AG10803 (cell line): ENCODE results near the gene MRPS23.

ENCODE experiments used
- DNase-seq: peaks from one replicate; pipeline ENCODE4 v3.0.0; 2010; ENCODE audit warnings: low read depth
- H3K4me3 ChIP-seq: 2 replicates; pipeline ENCODE4 v1.5.1; 2011; ENCODE audit warnings: mild to moderate bottlenecking, low read length, control low read depth
- TF ChIP-seq, protein P1 (sequence below): conservative IDR thresholded peaks from 2 replicates; pipeline ENCODE4 v1.5.1; 2011; ENCODE audit warnings: mild to moderate bottlenecking, low read length, control low read depth, inconsistent platforms

Gene MRPS23

GRCh38 chr17:57806167-57806830 lies 43.5 kb downstream of the MRPS23 start:
- TF ChIP-seq, protein P1, sequence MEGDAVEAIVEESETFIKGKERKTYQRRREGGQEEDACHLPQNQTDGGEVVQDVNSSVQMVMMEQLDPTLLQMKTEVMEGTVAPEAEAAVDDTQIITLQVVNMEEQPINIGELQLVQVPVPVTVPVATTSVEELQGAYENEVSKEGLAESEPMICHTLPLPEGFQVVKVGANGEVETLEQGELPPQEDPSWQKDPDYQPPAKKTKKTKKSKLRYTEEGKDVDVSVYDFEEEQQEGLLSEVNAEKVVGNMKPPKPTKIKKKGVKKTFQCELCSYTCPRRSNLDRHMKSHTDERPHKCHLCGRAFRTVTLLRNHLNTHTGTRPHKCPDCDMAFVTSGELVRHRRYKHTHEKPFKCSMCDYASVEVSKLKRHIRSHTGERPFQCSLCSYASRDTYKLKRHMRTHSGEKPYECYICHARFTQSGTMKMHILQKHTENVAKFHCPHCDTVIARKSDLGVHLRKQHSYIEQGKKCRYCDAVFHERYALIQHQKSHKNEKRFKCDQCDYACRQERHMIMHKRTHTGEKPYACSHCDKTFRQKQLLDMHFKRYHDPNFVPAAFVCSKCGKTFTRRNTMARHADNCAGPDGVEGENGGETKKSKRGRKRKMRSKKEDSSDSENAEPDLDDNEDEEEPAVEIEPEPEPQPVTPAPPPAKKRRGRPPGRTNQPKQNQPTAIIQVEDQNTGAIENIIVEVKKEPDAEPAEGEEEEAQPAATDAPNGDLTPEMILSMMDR = no peak
- no peak for DNase-seq

DNA sequence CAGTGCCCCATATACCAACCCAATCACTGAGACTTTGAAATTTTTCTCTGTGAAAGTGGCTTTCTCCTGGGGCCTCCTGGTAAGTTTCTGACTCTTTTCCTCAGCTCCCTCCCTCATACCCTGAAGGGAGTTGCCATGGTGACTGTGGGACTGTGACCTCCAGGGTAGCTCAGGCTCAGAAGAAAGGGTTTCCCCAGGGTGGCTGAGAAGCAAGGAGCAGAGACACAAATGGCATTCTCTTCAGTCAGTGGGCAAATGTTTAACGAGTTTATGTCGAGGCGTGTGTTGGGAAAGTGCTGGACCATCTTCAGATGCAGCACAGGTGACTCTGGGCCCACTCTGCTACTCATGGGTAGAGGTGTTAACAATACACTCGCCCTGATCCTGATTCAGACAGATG lies 46.8 kb downstream of the MRPS23 start:
- no peak overlapping the region for H3K4me3 ChIP-seq
- TF ChIP-seq, protein P1 = no peak
- DNase-seq = no peak

More at GRCh38 chr17:57806167-57806830, 43.5 kb downstream of the MRPS23 start:
- H3K4me3 ChIP-seq = no peak overlapping the region

DNA sequence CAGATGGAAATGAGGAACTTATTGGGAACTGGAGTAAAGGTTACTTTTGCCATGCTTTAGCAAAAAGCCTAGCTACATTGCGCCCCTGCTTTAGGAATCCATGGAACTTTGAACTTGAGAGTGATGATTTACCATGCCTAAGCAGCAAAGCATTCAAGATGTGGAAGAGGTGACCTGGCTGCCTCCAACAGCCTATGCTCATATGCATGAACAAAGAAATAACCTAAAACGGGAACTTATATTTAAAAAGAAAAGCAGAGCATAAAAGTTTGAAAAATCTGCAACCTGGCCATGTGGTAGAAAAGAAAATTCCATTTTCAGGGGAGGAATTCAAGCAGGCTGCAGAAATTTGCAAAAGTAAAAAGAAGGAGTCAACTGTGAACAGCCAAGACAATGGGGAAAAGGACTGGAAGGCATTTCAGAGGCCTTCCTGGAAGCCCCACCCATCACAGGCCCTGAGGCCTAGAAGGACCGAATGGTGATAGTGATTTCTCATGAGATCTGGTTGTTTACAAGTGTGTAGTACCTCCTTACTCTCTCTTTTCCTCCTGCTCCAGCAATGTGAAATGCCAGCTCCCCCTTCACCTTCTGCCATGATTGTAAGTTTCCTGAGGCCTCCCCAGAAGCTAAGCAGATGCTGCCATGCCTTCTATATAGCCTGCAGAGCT lies 48.7 kb downstream of the MRPS23 start:
- TF ChIP-seq, protein P1 = no peak
- DNase-seq = no peak
- no peak overlapping the region for H3K4me3 ChIP-seq

DNA sequence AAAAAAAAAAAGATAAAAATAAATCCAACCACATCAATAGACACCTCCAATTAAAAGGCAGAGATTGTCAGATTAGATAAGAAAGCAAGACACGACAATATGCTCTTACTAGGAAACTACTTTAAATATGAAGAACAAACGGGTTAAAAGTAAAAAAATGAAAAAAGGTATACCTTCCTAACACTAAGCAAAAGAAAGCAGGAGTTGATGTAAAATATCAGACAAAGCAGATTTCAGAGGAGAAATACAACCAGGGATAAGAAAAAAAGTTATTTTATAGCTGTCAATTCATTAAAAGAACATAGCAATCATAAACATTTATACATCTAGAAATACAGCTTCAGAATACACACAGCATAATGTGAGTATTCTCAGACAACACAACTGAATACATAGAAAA lies 55.0 kb downstream of the MRPS23 start:
- TF ChIP-seq, protein P1 = no peak
- DNase-seq = no peak
- no peak overlapping the region for H3K4me3 ChIP-seq

GRCh38 chr17:57788725-57789124 lies 61.1 kb downstream of the MRPS23 start:
- DNase-seq = no peak
- TF ChIP-seq, protein P1 = no peak
- no peak overlapping the region for H3K4me3 ChIP-seq

DNA sequence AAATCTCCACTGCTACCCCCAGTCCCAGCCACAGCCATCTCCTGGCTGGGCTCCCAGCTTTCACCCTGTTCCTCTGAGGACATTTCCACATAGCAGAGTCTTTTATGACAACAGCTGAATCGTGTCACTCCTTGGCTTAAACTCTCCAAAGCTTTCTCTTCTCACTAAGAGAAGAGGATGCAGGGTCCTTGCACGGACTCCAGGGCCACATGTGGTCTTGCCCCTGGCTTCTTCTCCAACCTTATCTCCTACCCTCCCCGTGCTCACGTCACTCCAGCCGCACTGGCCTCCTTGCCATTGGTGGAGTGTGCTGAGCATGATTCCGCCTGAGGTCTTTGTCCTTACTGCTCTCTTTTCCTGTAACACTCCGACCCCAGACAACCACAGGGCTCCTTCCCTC lies 64.8 kb downstream of the MRPS23 start:
- DNase-seq = no peak
- TF ChIP-seq, protein P1 = no peak

More for the DNA sequence above, 64.8 kb downstream of the MRPS23 start:
- H3K4me3 ChIP-seq = no peak overlapping the region
